GM21390 (cell line): ENCODE results near the gene AOPEP.

Experiments
- ATAC-seq: cut with Tn5 transposase; IDR thresholded peaks from one replicate; pipeline ENCODE4 v1.9.1; 2021; ENCODE audit not compliant: unreplicated experiment

The AOPEP gene

DNA sequence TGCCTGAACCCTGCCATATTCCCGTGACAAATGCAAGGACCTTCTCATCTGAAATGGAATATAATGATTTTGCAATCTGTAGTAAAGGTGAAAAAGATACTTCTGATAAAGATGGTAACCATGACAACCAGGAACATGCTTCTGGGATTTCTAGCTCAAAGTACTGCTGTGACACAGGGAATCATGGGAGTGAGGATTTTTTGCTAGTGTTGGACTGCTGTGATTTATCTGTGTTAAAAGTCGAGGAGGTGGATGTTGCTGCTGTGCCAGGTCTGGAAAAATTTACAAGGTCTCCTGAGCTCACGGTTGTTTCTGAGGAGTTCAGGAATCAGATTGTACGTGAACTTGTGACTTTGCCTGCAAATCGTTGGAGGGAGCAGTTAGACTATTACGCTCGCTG lies 33.5 kb downstream of the AOPEP start:
- ATAC-seq: no peak

DNA sequence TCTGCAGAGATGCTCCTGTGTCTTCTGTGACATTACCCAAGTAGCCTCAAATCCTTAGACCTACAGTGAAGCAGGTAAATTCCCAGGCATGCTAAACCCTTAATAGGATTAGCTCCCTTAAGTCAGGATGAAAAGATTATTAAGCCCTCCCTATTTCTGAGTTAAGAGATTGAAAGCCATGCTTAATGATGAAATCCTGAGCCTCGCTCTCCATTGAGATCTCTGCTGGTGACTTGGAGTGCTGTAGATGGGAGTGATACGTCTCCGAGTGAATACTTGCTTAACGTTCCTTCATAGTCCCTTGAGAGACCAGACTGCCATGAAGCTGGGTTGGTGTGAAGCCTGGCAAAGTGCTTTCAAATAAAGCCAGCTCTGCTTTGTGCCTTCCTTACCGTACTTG lies 34.2 kb downstream of the AOPEP start:
- ATAC-seq: no peak

DNA sequence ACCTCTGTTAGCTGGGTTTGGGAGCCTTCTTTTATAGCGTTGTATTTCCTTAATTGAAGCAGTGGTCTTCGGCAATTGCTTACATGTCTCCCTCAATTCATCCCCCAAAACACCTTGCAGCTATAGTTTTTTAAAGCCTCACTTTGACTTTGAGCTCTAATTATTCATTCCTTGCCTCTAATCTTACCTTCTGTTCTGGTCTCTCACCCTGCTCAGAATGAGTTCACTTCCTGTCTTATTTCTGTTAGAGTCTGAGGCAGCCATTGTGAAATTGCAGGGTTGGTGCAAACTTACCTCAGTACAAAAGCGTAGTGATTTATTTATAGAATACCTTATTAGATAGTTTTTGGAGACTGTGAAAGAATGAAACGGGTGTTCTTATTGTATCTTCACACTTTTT lies 35.0 kb downstream of the AOPEP start:
- ATAC-seq: no peak

DNA sequence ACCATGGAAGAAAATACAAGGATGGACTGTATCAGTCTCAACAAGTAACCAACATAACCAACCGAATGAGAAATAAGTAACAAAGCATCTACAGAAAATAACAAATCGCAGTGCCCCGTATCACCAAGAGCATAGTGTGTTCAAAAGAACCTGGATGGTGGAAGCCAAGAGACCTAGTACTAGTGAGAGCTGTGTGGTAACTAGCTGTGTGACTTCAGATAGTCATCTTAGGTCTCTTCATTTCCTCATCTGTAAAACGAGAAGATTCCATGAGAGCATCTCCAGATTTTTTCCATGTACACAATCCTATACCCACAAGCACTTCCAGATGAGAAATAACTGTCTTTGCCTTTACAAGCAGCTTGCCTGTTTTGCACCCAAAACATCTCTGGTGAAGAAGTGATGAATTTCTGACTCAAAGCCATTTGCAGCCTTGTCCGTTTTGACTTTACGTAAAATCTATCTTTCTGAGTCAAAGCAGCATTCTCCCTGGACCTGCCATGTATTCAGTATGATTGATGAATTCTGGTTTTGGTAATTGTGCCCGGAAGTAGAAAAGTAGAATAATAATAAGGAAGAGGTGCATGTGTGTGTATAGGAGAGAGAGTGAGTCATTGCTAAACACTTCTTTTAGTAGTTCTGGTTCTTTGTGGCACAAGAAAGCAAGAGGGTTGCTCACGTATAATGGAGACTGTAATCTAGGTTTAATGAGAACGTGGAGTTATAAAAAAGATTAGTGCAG lies 41.0 kb downstream of the AOPEP start:
- no peak for ATAC-seq

DNA sequence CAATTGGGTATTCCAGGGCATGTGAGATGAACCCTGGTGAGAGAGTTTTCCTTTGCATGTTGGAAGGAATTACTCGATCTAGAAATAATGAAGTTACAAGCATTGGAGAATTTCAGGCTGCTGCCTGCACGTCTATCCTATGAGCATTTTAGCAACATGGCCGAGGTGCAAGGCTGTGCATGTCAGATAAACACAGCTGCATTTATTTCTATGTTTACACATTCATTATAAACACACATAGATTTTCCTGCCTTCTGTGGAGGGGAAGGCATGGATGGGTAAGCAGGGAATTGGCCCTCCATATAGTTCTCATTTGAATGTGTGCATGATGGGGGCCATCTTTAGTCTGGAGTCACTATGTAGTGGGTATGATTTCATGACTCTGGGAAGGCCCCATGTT lies 42.3 kb downstream of the AOPEP start:
- ATAC-seq: no peak

DNA sequence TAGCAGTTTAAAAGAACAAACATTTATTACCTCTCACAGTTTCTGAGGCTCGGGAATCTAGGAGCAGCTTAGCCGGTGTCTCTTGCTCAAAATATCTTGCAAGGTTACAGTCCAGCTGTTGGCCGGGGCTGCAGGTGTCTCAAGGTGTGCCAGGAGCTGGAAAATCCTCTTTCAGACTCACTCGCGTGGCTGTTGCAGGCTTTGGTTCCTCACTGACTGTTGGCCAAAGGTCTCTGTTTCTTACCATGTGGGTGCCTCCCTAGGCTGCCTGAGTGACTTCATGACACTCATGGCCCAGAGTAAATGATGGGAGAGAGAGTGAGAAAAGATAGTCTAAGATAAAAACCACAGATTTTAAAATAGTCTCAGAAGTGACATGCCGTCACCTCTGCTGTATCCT lies 43.8 kb downstream of the AOPEP start:
- no peak for ATAC-seq

DNA sequence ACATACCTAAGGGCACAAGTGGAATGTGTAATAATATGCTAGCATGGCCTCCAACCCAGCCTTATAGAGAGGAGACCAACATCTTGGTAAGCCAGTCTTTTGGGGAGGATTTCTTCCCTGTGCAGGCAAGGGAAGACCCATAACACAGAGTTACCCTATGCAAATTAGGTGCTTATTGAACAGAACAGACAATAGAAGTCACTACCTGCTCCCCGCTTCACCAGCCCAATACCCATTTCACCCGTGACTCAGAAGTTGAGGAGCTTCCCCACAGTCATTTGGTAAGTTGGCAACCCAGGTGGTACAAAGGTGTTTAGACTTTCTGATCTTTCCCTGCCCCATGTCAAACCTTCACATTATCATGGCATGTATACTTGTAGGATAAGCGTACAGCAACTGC lies 44.6 kb downstream of the AOPEP start:
- no peak for ATAC-seq

DNA sequence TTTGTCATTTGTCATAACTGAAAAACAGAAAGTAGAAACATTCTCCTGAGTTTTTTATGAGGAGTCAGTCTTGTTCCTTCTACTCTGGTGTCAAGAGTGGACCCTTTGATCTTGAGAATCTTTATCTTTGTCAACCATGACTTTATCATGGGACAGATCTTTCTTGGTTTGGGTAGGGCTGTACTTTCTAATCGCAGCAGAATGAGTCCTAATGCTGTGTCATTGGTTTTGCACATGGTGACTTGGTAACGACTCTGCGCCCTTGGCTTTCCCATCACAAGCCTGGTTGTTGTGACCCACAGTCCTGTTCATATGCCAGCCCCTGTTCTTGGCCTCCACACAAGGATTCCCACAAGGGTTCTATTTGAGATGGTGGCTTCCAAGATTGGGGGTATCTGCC lies 45.6 kb downstream of the AOPEP start:
- ATAC-seq: no peak

DNA sequence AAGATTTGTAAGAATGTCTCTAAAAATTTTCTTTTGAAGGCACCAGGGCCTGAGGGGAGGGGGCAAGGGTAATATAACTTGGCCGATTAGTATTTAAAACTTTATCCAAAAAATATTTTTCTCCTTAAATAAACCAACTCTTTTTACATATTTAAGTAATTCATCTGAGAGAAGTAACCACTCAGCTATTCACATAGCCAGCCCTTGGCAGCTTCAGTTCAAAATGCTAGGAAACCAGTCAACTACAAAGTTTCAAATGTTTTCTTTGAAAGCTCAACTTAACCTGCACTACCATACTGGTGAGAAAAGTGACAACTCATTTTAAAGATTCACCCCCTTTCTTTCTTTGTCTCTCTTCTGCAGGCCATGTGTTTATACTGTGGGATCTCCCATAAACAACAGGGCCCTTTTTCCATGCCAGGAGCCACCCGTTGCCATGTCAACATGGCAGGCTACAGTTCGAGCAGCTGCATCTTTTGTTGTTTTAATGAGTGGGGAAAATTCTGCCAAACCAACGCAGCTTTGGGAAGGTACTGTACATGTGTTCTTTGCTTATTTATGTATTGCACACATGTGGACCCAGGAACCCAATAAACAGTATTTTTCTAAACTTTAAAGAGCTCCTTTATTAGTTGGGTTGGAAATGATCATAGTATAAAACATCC lies 46.3 kb downstream of the AOPEP start:
- no peak for ATAC-seq

DNA sequence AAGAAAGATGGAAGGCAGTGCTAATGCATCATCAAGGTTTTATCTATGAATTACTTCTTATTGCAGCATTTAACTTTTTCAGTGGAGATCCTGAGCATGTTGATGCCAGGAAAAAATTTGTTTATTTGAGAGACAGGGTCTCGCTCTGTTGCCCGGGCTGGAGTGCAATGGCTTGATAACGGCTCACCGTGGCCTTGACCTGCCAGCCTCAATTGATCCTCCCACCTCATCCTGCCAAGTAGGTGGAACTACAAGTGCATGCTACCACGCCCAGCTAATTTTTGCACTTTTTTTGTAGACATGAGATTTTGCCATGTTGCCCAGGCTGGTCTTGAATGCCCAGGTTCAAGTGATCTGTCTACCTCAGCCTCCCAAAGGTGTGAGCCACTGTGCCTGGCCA lies 47.2 kb downstream of the AOPEP start:
- ATAC-seq: no peak

DNA sequence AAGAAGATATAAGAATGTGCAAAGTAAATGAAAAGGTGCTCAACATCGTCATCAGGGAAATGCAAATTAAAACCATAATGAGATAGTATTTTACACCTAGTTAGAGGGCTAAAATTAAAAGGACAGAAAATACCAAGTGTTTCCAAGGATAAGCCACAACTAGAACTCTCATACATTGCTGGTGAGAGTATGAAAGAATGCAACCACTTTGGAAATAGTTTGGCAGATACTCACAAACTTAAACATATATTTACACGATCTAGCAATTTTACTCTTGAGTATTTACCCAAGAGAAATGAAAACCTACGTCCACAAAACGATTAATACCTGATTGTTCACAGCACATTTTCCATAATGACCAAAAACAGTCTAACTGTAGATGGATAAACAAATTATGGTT lies 51.5 kb downstream of the AOPEP start:
- no peak for ATAC-seq

DNA sequence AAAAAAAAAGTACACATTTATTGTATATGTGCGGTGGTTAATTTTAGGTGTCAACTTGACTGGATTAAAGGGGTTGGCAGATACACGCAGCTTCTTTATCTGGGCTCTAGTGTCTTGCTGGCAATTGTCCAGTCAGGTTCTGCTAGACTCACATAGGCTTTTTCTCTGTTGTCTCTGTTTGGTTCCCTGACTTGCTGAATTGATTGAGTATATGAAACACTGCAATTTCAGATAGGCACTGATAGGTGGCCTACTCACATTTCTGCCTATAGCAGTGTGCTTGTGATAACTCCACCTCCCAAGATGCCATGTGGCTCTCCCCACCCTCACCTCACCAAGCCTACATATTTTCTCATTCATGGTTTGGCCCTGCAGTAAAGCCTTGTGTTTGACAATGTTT lies 52.5 kb downstream of the AOPEP start:
- no peak for ATAC-seq

DNA sequence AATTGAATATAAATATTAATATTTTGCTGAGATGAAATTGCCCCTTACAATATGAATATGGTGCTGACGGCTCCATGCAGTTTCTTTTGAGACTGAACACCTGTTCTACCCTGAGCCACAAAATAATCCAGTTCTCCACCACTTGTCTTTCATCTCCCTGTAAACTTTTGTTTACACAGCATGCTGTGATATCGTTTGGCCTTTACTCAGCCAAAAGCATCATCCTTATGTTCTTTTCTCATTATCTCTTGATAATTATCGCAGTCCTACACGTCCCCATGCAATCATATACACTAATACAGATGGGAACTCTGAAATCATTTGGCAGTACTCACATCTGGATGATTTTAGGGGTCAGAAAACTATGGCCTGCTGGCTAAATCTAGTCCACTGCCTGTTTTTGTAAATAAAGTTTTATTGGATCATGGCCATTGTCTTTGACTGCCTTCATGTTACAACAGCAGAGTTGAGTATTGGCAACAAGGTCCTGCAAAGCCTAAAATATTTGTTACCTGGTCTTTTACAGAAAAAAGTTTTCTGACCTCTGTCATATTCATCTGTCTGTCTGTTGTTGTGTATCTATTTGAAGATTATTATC lies 53.3 kb downstream of the AOPEP start:
- no peak for ATAC-seq

DNA sequence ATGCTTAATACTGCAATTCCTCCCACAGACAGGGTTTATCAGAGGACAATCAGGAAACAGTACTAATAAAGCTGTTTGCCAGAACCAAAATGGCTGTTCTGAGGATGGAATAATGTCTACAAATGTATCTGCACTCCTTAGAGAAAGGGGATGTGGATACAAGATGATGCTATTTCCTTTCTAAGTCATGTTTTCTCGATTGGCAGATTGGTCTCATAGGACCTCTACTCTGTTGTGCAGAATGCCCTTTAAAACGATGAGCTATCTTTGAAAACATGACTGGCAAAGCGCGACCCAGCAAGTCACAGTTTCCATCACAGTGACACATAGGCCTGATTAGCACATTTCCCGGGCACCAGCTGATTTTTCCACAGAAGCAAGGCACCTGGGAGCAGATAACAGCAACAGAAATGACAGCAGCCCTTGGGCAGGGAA lies 54.0 kb downstream of the AOPEP start:
- ATAC-seq: no peak

DNA sequence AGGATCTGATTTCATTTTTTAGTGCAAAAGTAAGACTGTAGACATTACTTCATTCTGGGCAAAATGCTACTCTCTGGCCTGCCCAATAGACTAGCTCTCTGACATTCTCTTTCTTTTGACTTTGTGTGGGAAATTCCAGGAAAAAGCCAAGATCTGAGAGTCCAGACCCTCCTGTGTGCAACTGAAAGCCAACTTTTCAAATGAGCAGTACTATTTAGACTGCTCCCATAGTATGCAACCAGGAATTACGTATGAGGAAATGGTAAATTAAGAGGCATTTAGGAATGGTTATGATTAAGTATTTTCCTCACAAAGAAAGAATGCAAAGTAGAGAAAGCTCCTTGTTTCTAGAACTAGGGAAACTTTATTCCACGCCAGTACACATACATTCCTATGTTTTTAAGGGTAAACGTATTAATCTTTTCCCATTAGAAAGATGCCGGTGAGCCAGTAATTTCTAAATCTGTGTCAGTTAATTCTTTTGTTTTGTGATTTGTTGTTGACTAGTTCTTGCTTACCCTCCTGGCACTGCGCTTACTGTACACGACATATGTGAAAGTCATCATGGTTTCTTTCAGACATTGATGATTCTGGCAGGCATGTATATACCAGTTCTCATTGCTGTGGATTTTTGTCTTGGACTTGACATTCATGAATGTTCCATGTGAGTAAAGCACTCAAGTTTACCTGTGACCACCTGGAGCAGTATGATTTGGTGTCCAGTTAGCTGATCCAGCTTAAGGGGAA lies 56.0 kb downstream of the AOPEP start:
- no peak for ATAC-seq

DNA sequence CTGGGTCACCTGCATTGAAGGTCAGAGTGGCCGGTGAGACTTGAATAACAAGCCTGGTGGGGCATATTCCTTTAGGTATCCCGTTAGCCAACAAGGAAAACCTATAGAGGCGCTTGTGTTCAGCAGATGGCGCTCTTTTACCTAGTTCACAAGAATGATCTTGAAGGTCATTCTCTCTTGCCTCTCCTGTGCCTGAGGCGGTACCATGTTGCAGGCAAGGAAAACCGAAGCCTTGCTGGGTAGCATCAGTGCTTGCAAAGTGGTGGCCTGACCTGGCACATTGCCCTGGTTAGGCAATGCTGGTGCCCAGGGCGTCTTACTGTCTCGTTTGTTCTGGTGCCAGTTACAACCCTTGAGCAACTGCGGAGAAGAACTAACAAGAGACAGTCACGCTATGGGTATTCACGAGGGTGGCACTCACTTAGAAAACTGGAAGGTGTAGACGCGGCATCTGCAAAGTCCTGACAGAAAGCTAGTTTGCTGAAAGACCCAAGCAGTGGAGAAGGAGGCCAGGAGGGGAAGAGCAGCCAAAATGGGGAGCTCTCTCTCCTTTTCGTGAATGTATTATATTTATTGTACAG lies 56.7 kb downstream of the AOPEP start:
- ATAC-seq: no peak

DNA sequence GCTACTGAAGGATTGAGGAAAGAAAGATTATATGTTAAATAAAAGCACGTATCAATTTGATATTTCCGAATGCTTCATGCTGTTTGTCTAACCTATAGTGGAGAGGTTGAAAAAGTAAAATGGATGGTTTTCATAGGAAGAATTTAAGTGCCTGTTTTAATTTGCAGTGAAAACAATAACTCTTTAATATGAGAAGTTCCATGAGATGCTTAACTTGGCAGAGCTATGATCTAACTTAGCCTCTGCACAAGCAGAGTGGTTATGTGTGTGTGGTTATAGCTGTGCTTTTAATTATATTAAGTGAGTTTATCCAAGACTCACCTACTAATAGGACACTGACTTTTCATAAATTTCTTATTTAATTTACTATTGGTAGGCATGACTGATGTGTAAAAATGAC lies 57.4 kb downstream of the AOPEP start:
- no peak for ATAC-seq

DNA sequence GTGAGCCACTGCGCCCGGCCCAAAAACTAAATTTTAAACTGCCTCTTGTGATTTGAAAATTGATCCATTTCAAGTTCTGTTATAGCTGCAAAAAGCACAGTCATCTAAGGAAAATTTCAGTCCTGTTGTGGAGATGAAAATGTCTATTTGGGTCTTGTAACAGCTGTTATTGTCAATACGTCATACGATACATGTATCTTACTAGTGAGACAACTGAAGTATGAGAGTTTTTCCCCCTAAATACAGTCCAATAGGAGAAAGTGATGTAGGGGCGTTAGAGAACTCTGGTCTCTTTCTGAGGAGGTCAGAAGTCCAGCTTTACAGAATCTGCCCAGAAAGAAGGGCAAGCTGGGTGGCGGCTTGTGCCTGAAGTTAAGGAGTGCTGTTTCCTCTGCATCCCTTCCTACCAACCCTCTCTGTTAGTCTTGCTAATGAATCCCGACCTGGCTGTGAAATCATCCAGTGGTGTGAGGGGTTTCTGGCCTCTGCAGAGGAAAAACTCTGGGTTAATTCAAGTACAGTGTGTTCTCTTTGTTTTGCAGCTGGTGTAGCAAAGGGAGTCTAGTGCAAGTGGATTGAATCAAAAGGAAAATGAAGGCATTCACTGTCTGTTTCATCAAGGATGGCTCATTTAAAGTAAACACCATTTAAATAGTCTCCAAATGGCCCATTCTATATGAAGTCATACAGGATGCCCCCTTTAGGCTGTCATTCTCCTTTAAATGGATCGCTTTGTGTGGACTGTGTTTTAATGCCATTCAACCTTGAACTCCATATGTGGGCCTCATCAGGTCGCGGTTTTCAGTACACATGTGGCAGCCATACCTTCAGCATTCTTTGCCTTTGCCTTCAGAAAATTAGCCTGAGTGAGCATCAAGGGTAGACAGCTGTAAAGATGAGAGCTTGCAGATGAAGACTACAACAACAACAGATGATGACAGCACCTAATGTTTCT lies 59.0 kb downstream of the AOPEP start:
- no peak for ATAC-seq

DNA sequence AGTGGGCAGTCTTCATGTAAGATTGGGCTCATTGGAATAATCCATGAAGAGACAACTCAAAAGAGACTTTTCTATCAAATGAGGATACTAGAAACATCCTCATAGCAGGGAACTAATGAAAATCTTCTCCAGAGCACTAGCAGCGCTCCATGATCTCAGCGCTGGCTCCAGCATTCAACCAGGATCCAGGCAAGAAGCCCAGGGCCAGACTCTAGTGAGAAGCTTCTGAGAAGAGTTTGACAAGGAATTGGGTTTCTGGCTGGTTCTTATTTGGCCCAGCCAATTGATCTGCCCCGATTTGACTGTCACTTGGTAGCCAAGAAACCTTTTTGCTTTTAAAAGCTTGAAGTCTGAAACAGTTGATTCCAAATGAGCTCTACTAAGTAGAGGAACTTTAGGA lies 60.1 kb downstream of the AOPEP start:
- ATAC-seq: no peak

DNA sequence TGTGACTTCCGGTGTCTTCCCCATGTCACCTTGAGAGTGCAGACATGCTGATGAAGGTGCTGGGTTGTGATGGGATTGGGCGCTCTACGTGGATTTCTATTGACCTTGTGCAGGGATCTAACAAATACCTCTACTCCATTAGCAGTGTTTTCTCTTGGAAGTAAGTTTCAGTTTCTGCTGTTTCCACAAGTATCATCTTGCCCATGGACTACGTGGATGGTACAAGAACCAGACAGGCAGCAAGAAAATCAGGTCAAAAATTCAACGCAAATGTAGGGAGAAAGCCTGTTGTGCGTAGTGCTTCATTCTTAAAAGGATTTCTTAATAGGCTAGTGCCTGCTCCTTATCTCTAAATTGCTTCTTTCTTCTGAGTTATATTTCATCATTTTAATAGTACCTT lies 60.8 kb downstream of the AOPEP start:
- no peak for ATAC-seq
